ENCODE measurements around the gene WNT5B. TPM values are rescaled to one million over a fixed set of nuclear protein-coding genes. Genes with fewer than 3 reads are reported as not detected.
A peak's percentile ranks its signal among the peaks of the same experiment; 100 is the strongest.
"Not testable (repeated sequence)": the region's sequence is repeated elsewhere in the genome, so short reads cannot be mapped to it uniquely, and the experiment has no call there.

WNT5B gene
- total RNA-seq, 2 donors from 2014 or later = 4.5 to 9.4 TPM

GRCh38 chr12:1594261-1595025 is 34.6 kb upstream of the WNT5B start, which contains the start of gene FBXL14:
FBXL14 (minus strand) TSS chr12:1594581; CDS start chr12:1594066, 515 bp downstream.
- intact Hi-C loops (cut with DNase I, micrococcal nuclease) = no loop called here
- ATAC-seq = peak; percentile 54
- DNase-seq = peak; percentile 91 to 93

- intact Hi-C loops (cut with DNase I, micrococcal nuclease) = no loop called here
- DNase-seq = peak in 1 of 2 donors; percentile 55
Measured at GRCh38 chr12:1595026-1595561, 33.9 kb upstream of the WNT5B start.

GRCh38 chr12:1595690-1596347 is 33.2 kb upstream of the WNT5B start:
- no peak for DNase-seq

More at GRCh38 chr12:1595026-1595561, 33.9 kb upstream of the WNT5B start:
- ATAC-seq = peak; percentile 10

GRCh38 chr12:1598757-1599156 is 30.3 kb upstream of the WNT5B start:
- ATAC-seq = no peak
- DNase-seq = no peak
- intact Hi-C loops (cut with DNase I, micrococcal nuclease) = no loop called here

More at GRCh38 chr12:1595690-1596347, 33.2 kb upstream of the WNT5B start:
- ATAC-seq = peak; percentile 57
- intact Hi-C loops (cut with DNase I, micrococcal nuclease) = no loop called here

GRCh38 chr12:1602706-1603105 is 26.3 kb upstream of the WNT5B start:
- DNase-seq; ATAC-seq; intact Hi-C loops (cut with DNase I, micrococcal nuclease): not testable (repeated sequence)

GRCh38 chr12:1603269-1603993 is 25.6 kb upstream of the WNT5B start:
- ATAC-seq (no peak), DNase-seq (no peak)
- intact Hi-C loops (cut with DNase I, micrococcal nuclease) = no loop called here

GRCh38 chr12:1604464-1604863 is 24.6 kb upstream of the WNT5B start:
- ATAC-seq = no peak
- no peak for DNase-seq
- intact Hi-C loops (cut with DNase I, micrococcal nuclease) = no loop called here

GRCh38 chr12:1605129-1606020 is 23.7 kb upstream of the WNT5B start:
- intact Hi-C loops (cut with DNase I, micrococcal nuclease) = no loop called here
- peak; percentile 70 to 81 for DNase-seq
- ATAC-seq = peak; percentile 66

GRCh38 chr12:1606021-1606622 is 22.9 kb upstream of the WNT5B start:
- ATAC-seq = peak; percentile 65
- intact Hi-C loops (cut with DNase I, micrococcal nuclease) = no loop called here
- peak; percentile 93 to 94 for DNase-seq

GRCh38 chr12:1607940-1608712 is 20.9 kb upstream of the WNT5B start:
- ATAC-seq = no peak
- intact Hi-C loops (cut with DNase I, micrococcal nuclease) = no loop called here
- no peak for DNase-seq

GRCh38 chr12:1608713-1609119 is 20.3 kb upstream of the WNT5B start:
- intact Hi-C loops (cut with DNase I, micrococcal nuclease) = no loop called here
- DNase-seq (no peak), ATAC-seq (no peak)

- ATAC-seq (no peak), DNase-seq (no peak)
- intact Hi-C loops (cut with DNase I, micrococcal nuclease) = no loop called here
Measured at GRCh38 chr12:1610072-1610643, 18.9 kb upstream of the WNT5B start.

- intact Hi-C loops (cut with DNase I, micrococcal nuclease) = no loop called here
- ATAC-seq (no peak), DNase-seq (no peak)
Measured at GRCh38 chr12:1611803-1612572, 17.0 kb upstream of the WNT5B start.

- no peak for DNase-seq
- intact Hi-C loops (cut with DNase I, micrococcal nuclease) = no loop called here
- no peak for ATAC-seq
Measured at GRCh38 chr12:1613860-1614259, 15.2 kb upstream of the WNT5B start.

GRCh38 chr12:1614360-1614759 is 14.7 kb upstream of the WNT5B start:
- intact Hi-C loops (cut with DNase I, micrococcal nuclease) = no loop called here

More at GRCh38 chr12:1614360-1614759, 14.7 kb upstream of the WNT5B start:
- DNase-seq (no peak), ATAC-seq (no peak)

Data from left colon (tissue), 2 donors.